ACHN (cell line): ENCODE measurements around the gene DYDC2.

ENCODE experiments used
- DNase-seq: peaks from one replicate; pipeline ENCODE4 v3.0.0-alpha.2; 2015
- in situ Hi-C: cut with HindIII; loops from 2 replicates; pipeline ENCODE4 v1.10.0; 2017; ENCODE audit warnings: low sequenced_read_pairs, low pct_ligation_motif_present, low pct_unique_long_range_greater_than_20kb

Gene DYDC2

GRCh38 chr10:80356563-80356988 is at the start of gene DYDC2, which contains the start of gene DYDC1:
DYDC2 (plus strand) TSS chr10:80356781; CDS start chr10:80362444, 5,663 bp downstream.
DYDC1 (minus strand) TSS chr10:80356755; CDS start chr10:80352601, 4,154 bp downstream.
- in situ Hi-C loops: no loop called here
- no peak for DNase-seq

- in situ Hi-C loops: no loop called here
- no peak for DNase-seq
Measured at GRCh38 chr10:80313523-80313922, 43.1 kb upstream of the DYDC2 start.

GRCh38 chr10:80315391-80315790 is 41.2 kb upstream of the DYDC2 start:
- DNase-seq: no peak
- in situ Hi-C loops: no loop called here

- in situ Hi-C loops: no loop called here
- DNase-seq: no peak
Measured at GRCh38 chr10:80318742-80319141, 37.8 kb upstream of the DYDC2 start.

GRCh38 chr10:80319318-80319717 is 37.3 kb upstream of the DYDC2 start:
- in situ Hi-C loops: no loop called here
- no peak for DNase-seq

- no peak for DNase-seq
- in situ Hi-C loops: no loop called here
Measured at GRCh38 chr10:80319725-80320290, 36.8 kb upstream of the DYDC2 start.

GRCh38 chr10:80320377-80320776 is 36.2 kb upstream of the DYDC2 start:
- DNase-seq: no peak
- in situ Hi-C loops: no loop called here

GRCh38 chr10:80321183-80321582 is 35.4 kb upstream of the DYDC2 start:
- DNase-seq: no peak
- in situ Hi-C loops: no loop called here

- in situ Hi-C loops: no loop called here
Measured at GRCh38 chr10:80322158-80322557, 34.4 kb upstream of the DYDC2 start.

GRCh38 chr10:80322711-80323110 is 33.9 kb upstream of the DYDC2 start:
- no peak for DNase-seq
- in situ Hi-C loops: no loop called here

More at GRCh38 chr10:80322158-80322557, 34.4 kb upstream of the DYDC2 start:
- DNase-seq: no peak

- in situ Hi-C loops: no loop called here
- DNase-seq: no peak
Measured at GRCh38 chr10:80323311-80323710, 33.3 kb upstream of the DYDC2 start.

- DNase-seq: peak; percentile 16
- in situ Hi-C loops: no loop called here
Measured at GRCh38 chr10:80324086-80324485, 32.5 kb upstream of the DYDC2 start.

- in situ Hi-C loops: no loop called here
- DNase-seq: no peak
Measured at GRCh38 chr10:80324891-80325364, 31.7 kb upstream of the DYDC2 start.

- in situ Hi-C loops: no loop called here
- no peak for DNase-seq
Measured at GRCh38 chr10:80333983-80334382, 22.6 kb upstream of the DYDC2 start.

- in situ Hi-C loops: no loop called here
- no peak for DNase-seq
Measured at GRCh38 chr10:80344276-80344675, 12.3 kb upstream of the DYDC2 start.

GRCh38 chr10:80344912-80345311 is 11.7 kb upstream of the DYDC2 start:
- no peak for DNase-seq
- in situ Hi-C loops: no loop called here

GRCh38 chr10:80350251-80350650 is 6.3 kb upstream of the DYDC2 start:
- in situ Hi-C loops: no loop called here
- no peak for DNase-seq

- in situ Hi-C loops: no loop called here
- DNase-seq: no peak
Measured at GRCh38 chr10:80351220-80351619, 5.4 kb upstream of the DYDC2 start.

- no peak for DNase-seq
- in situ Hi-C loops: no loop called here
Measured at GRCh38 chr10:80356989-80357850, 639 bp downstream of the DYDC2 start.

- no peak for DNase-seq
- in situ Hi-C loops: no loop called here
Measured at GRCh38 chr10:80357851-80358125, 1.2 kb downstream of the DYDC2 start.
